Inflammatory macrophage (primary cell): ENCODE data around the gene CTBP1.

ENCODE experiments used
- DNase-seq, 2 donors: peaks; one replicate each; pipeline ENCODE4 v3.0.0-alpha.2; 2020 to 2022

CTBP1 gene

GRCh38 chr4:1209821-1210220 lies 39.1 kb downstream of the CTBP1 start:
- DNase-seq, result no peak

DNA sequence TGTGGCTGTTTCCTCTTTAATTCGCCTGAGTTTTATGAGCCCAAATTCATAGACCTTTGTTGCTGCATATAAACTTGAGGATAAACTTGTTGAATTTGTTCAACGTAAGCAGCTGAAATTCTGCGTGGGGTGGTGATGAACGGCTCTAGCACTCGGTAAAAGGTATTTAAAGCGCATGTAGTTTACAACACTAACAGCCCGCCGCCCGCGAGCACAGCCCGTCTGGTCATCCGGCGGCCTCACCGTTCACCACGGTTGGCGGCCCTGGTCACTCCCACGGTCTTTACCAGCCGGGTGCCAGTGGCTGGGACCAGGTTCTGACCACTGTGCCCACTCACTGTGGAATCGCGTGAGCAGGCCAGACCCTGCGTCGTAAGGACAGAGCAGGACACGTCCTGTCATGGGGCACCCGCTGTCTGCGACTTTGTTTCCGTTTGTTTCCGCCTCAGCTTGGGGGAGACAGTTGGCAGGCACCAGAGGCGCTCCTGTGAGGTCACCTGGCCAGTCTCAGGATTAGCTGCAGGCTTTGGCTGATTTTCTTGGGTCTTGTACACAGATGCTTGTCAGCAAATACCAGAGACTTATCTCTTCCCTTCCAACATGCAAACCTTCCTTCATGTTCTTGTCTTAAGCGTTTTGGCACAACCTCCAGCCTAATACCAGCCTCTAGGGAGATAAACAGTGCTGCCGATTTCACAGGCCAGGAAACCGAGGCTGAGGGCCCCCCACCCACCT lies 39.8 kb downstream of the CTBP1 start:
- DNase-seq, result no peak

DNA sequence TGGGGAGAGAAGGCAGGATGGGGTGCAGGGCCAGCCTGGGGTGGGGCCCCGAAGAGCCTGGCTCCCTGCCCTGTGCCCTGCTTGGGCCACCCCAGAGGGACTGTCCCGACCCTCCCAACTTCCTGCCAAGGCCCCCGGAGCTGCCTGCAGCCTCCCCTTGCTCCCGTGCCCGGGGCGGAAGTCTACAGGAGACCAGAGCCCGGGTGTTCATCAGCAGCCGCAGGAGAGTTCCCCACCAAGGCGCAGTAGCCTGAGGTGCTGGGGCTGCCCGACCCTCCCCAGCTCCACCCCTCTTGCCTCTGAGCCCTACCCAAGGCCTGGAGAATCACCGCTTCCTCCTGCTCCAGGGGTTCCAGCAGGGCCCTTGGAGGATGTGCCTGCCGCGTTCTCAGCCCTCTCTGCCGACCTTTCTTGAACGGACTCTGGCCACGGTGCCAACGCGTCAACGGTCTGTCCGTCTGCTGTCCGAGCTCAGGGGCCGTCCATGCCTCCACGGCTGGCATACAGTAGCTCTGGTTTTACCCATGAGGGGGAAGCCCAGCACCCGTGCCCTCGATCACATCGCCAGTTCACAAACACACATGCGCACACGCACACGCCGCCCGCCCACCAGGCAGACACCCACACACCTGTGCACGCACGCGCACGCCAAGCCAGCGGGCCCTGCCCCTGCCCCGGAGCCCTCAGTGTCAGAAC lies 40.5 kb downstream of the CTBP1 start:
- no peak for DNase-seq

GRCh38 chr4:1207603-1208265 lies 41.2 kb downstream of the CTBP1 start:
- DNase-seq, result no peak

- DNase-seq, result no peak
Observed at GRCh38 chr4:1207157-1207470, 41.8 kb downstream of the CTBP1 start.

DNA sequence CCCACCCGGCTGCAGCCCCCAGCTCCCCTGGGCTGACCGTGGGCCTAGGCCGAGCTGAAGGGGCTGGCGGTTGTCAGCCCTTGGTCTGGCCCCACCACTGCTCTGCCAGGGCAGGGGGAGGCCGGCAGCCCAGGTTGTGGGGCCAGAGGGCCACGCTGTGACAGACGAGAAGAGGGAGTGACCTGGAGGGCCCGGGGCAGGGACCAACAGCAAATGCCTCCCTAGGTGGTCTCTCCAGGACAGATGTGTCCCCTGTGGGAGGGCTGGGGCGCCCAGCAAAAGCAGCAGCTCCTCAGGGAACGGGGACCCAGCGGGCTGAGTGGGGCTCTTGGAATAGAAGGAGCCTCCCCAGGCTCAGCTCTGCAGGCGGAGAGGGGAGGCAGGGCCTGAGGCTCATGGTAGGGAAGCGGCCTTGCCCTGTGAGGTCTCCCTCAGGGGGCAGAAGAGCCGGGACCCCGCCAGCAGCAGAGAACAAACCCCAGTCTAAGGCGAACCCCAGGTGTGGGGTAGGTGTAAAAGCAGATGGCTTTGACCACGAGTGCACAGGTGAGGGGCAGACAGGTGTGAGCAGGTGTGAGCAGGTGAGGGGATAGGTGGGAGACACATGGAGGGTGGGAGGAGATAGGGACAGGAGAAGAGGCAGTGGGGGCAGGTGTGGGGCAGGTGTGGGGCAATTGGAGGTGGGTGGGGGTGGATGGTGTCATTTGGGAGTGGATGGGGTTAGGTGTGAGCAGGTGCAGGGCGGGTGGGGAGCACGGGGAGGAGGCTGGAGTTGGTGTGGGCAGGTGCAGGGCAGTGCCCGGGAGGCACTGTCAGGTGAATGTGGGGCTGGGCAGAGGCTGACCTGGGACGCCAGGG lies 42.4 kb downstream of the CTBP1 start:
- no peak for DNase-seq

DNA sequence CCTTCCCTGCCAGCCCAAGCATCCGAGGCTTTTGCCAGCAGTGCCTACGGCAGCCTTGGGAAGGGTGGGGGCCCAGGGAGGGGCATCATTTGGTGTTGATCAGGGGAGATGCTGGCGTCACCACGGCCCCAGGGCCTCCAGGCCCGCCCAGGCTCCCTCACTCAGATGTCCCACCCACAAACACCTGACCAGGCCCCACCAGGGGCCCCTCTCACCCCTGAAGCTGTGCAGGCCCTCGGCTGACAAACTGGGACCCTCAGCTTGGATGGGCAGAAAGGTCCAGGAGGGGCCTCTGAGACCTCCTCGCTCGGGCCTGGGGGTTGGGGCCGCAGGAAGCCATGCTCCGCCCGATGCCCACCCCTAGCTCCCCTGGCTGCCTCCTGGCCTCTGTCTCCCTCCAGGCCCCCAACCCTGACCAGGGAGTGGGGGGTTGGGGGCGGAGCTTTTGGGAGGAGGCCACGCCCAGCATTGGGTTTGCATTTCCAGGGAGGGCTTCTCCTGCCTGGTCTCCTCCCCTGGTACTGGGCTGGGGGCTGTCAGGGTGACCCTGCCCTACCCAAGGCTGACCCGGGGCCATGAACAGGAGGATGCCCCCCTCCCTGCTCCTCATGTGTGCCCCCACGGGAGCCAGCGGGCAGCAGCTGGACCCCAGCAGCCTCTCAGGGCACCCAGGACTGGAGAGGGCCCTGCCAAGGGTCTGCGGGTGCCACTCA lies 43.2 kb downstream of the CTBP1 start:
- no peak for DNase-seq

- no peak for DNase-seq
Observed at GRCh38 chr4:1204828-1205585, 43.9 kb downstream of the CTBP1 start.

- DNase-seq, result no peak
Observed at GRCh38 chr4:1204286-1204827, 44.6 kb downstream of the CTBP1 start.

DNA sequence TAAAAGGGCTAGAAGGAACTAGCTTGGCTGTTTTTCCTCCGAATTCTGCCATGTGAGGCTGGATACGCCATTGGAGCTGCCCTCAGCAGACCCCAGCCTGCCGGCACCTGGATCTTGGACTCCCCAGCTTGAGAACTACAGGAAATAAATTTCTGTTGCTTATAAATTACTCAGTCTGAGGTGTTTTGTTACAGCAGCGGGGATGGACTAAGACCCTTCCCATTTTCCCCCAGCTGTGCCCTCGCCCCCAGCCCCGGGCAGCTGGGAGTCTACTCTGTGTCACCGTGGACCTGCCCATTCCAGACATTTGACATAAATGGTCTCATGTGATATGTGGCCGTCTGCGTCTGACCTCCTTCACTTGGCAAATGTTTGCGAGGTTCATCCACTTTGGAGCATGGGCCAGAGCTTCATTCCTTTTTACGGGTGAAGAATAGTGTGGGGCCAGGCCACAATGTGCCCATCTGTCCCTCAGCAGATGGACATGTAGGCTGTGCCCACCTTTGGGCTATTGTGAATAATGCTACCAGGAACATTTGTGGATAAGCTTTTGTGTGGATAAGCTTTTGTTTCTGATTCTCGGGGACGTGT lies 45.8 kb downstream of the CTBP1 start:
- DNase-seq, result no peak

DNA sequence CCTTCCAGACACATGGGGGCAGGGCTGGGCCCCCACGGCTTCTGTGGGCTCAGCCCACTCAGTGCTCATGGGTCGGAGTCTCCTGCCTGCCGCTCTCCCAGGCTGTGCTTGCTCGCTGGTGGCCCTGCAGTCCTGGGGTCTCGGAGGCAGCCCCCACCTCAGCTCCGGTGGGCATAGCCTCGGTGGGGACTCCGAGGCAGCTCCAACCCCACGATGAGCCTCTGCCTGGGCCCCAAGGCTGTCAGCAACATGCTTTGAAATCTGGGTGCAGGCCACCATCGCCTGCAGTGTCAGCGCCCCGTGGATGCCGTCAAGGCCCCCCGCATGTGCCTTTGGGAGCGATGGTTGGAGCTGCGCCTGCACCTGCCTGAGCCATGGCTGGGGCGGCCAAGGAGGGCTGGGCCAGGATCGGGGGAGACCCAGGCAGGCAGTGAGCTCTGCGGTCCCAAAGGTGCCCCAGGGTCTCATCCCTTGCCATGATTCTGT lies 46.4 kb downstream of the CTBP1 start:
- DNase-seq, result no peak

DNA sequence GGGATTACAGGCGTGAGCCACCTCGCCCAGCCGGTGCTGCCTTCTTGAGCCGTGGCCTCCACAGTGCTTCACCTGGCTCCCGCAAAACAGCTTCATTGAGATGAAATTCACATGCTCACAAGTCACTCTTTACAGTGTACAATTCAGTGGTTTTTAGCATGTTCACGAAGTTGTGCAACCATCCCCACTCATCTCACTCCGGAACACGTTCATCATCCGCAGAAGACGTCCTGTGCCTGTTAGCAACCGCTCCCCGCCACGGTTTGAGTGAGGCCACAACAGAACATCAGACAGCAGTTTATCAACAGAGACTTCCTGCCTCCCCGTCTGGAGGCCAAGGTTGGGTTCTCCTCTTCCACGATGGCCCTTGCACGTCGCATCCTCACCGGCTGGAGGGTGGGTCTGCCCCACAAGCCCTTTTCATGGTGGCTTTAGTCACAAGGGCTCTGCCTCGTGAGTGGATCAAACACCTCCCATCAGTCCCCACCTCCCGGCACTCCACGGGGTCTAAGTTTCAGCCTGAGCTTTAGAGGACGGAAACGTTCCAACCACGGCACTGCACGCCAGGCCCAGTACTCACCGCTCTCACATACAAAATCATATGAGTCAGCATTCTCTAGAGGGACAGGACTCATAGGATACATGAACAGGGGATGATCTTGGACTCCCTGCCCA lies 46.9 kb downstream of the CTBP1 start:
- peak; percentile 38 to 55 for DNase-seq

DNA sequence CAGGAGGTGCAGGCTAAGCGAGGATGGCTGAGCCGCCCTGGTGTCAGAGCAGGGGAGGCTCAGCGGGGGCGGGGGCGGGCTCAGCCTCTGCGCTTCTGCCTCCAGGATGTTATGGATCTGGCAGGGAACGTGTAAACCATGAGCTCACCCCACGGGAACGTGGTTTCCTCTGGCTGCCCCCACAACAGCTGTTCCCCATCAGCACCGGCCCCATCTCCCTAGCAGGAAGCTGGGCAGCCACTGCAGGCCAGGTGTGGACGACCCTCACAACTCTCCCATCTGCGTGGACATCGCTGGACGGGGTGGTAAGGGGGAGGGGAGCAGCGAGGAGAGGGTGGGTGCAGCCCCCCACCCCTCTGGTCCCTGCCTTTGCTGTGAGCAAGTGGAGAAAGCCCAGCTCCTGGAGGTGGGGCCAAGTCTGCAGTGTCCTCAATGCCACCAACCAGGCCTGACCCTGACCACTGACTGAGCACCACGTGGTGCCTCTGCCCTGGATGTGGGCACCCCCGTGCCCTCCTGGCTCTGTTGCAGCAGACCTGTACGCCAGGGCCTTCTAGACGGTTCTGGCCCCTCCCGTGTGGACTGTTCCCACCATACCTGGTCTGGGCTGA lies 48.4 kb downstream of the CTBP1 start:
- peak in 1 of 2 donors; percentile 36 for DNase-seq

DNA sequence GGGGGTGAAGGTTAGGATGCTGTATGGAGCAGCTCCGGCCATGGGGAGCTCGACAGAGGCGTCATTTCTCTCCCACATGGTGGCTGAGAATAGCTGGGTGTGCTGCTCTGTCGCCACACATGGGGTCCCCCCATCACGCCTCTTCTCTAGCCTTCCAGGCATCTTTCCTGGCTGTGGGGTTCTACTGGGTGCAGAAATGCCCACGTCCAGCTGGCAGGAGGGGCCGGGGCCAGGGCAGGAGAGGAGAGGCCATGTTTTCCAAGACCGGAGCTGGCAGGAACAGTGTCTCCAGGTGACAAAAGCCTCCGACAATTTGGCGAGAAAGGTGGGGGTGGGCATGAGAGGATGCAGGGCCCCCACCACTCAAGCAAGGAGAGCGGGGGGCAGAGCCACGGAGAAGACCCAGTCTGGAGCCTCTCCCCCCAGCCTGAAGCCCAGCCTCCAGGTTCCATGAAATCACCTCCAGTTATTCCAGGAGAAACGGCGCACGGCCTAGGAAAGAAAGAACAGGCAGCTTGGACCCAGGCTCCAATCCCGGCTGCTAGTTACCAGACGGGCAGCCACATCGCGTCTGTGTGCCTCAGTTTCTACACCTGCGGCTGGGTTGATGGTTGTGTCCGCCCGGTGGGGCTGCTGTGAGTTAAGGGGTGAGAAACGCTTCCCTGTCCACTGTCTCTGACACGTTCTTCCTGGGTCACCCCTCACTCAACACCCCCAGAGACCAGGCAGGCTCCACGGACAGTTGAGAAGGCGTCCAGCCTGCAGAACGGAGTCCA lies 49.2 kb downstream of the CTBP1 start:
- no peak for DNase-seq

DNA sequence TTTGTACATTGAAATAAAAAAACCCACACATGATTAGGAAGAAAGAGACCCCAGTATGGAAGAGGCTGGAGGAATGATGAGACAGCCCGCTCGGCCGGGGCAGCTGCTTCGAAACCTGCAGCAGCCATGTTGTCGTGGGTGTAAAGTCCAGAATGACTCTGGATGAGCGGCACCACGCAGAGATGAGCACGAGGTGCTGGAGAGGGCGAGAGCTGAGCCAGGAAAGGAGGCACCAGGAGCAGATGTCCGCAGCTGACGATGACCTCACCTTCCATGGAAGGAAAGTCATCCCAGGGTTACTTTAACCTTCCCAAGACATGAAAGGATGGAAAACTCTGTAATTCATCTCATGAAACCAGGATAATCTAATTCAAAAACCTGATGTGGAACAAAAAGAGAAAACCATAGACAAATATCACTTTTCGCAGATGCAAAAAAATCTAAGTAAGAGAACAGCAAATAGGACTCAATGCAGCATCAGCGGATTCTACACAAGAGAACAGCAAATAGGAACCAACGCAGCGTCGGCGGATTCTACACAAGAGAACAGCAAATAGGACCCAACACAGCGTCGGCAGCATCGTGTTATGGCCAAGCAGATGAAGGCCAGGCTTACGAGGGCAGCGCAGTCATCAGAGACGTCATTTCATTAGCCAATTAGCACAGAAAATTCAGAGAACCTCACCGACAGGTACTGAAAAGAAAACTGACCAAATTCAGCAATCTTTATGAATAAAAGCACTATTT lies 50.7 kb downstream of the CTBP1 start:
- DNase-seq, result no peak

- no peak for DNase-seq
Observed at GRCh38 chr4:1196421-1197183, 52.3 kb downstream of the CTBP1 start.

GRCh38 chr4:1195891-1196401 lies 53.0 kb downstream of the CTBP1 start:
- no peak for DNase-seq
